GM12872 (cell line): ENCODE measurements around the gene FGF18.

ENCODE experiments used
- CTCF ChIP-seq: IDR thresholded peaks from 3 replicates; pipeline ENCODE4 v1.5.1; 2011; ENCODE audit warnings: low read depth, mild to moderate bottlenecking, low read length, moderate library complexity; ENCODE audit not compliant: insufficient read depth

Gene FGF18

GRCh38 chr5:171387345-171387969, 32.0 kb upstream of the FGF18 start, which contains the start of gene NPM1:
Gene NPM1, plus strand, starts transcription at chr5:171387849. Its CDS starts 100 bp downstream, at chr5:171387949.
- no peak for TF ChIP-seq CTCF

- TF ChIP-seq CTCF = no peak
These were observed 31.3 kb upstream of the FGF18 start for GRCh38 chr5:171387970-171388815.

DNA sequence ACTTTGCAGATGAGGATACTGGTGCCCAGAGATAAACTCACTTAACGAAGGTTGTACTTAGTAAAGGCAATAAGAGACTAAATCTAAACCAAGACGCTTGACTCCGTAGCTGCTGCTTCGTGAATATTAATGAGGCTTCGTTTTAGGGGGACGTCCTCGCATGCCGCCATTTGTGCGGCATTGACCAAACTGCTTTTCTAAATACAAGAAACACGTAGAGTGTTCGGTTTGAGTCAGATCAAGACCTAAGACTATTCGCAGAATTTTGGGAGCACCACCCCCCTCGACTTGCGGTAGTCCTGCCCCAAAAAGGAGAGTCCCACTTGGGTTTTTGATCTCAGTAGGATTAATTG, 30.7 kb upstream of the FGF18 start:
- TF ChIP-seq CTCF = no peak

- TF ChIP-seq CTCF = no peak
These were observed 28.4 kb upstream of the FGF18 start for GRCh38 chr5:171390883-171391677.

DNA sequence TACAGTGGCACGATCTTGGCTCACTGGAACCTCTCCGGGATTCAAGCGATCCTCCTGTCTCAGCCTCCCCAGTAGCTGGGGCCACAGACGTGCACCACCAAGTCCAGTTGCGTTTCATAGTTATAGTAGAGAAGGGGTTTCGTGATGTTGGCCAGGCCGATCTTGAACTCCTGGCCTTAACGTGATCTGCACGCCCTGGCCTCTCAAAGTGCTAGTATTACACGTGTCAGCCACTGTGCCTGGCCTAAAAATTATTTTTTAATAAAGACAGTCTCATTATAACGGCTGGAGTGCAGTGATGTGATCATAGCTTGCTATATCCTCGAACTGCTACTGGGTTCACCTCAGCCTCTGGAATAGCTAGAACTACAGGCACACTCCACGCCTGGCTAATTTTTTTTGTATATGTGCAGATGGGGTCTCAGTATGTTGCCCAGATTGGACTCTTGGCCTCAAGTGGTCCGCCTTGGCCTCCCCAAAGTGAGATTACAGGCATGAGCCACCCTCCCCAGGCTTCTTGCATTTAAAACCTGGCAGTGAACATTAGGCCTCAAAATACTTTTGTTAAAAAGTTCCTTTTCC, 27.4 kb upstream of the FGF18 start:
- TF ChIP-seq CTCF = no peak

- TF ChIP-seq CTCF = 0 out of 3 replicates have a peak, but pooled peaks have one; percentile 3
These were observed 26.8 kb upstream of the FGF18 start for GRCh38 chr5:171392585-171393159.
